A673 (cell line): ENCODE data around the gene RSRC1. TPM values are rescaled to one million over a fixed set of nuclear protein-coding genes. Genes with fewer than 3 reads are reported as not detected.
A peak's percentile ranks its signal among the peaks of the same experiment; 100 is the strongest.

Experiments used
- BruUV-seq: library from RNA; stranded (reverse); fragments of 400-500 nt; replicated peaks from 2 replicates; lab custom pipeline; 2021; lab: Mats Ljungman, UMichigan
- CTCF ChIA-PET: fragments of 300-600 bp; sonication (Branson Sonifier 250); formaldehyde crosslinking; loops from one replicate; lab custom pipeline; 2022; ENCODE audit warnings: antibody characterized with exemption; lab: Charles Lee
- POLR2A ChIA-PET: fragments of 300-600 bp; sonication (Branson Sonifier 250); formaldehyde crosslinking; loops from one replicate; lab custom pipeline; 2022; ENCODE audit warnings: antibody characterized with exemption; ENCODE audit not compliant: low non-redundant PET; lab: Charles Lee
- DNase-seq: peaks from one replicate; pipeline ENCODE4 v3.0.0-alpha.2; 2015; ENCODE audit warnings: low spot score
- H3K27ac ChIP-seq: fragments of 200-600 bp; sonication (generic); 2 replicates; pipeline ENCODE4 v1.5.1; 2016; ENCODE audit warnings: mixed run types, low read depth, mild to moderate bottlenecking, mixed read lengths, antibody characterized with exemption, low read length; ENCODE audit not compliant: poor library complexity, severe bottlenecking
- H3K27me3 ChIP-seq: fragments of 200-600 bp; sonication (generic); replicated peaks from 2 replicates; pipeline ENCODE4 v1.6.1; 2017; ENCODE audit warnings: mixed run types, low read depth, mild to moderate bottlenecking, mixed read lengths, antibody characterized with exemption, low read length; ENCODE audit not compliant: insufficient read depth, poor library complexity
- H3K36me3 ChIP-seq: fragments of 200-600 bp; sonication (generic); 2 replicates; pipeline ENCODE4 v1.6.1; 2016; ENCODE audit warnings: mixed run types, mild to moderate bottlenecking, mixed read lengths, antibody characterized with exemption, low read length; ENCODE audit not compliant: insufficient read depth, poor library complexity, severe bottlenecking
- H3K4me1 ChIP-seq: fragments of 200-600 bp; sonication (generic); 2 replicates; pipeline ENCODE4 v1.6.1; 2017; ENCODE audit warnings: mixed run types, mild to moderate bottlenecking, mixed read lengths, antibody characterized with exemption, low read length; ENCODE audit not compliant: insufficient read depth, poor library complexity, severe bottlenecking
- H3K4me3 ChIP-seq: fragments of 200-600 bp; sonication (generic); 2 replicates; pipeline ENCODE4 v1.5.1; 2016; ENCODE audit warnings: low read depth, mixed run types, mild to moderate bottlenecking, mixed read lengths, low read length; ENCODE audit not compliant: poor library complexity, severe bottlenecking
- H3K9me3 ChIP-seq: fragments of 200-600 bp; sonication (generic); 2 replicates; pipeline ENCODE4 v1.6.1; 2016; ENCODE audit warnings: mixed run types, low read depth, mild to moderate bottlenecking, mixed read lengths, antibody characterized with exemption, low read length; ENCODE audit not compliant: poor library complexity, severe bottlenecking
- EZH2 ChIP-seq: fragments of 200-600 bp; sonication (generic); IDR thresholded peaks from 2 replicates; pipeline ENCODE4 v1.6.1; 2017; ENCODE audit warnings: borderline replicate concordance, low read depth, mild to moderate bottlenecking, mixed read lengths, antibody characterized with exemption, low read length; ENCODE audit not compliant: poor library complexity, severe bottlenecking
- intact Hi-C: fragments of 100-400 bp; cut with micrococcal nuclease; formaldehyde crosslinking; loops from one replicate; pipeline ENCODE4 v1.10.0; 2022; ENCODE audit not compliant: unreplicated experiment
- total RNA-seq: library from RNA; stranded (reverse); gene quantifications from 2 replicates; pipeline ENCODE4 v1.2.3, GENCODE V29; 2021
- TF ChIP-seq, protein P1 (sequence below): fragments of 300-800, 200-600 bp; sonication (generic); conservative IDR thresholded peaks from 2 replicates; pipeline ENCODE4 v1.5.1; 2017; ENCODE audit warnings: low read depth, mild to moderate bottlenecking, antibody characterized with exemption, low read length, moderate library complexity, mixed read lengths

RSRC1 gene
- total RNA-seq, 1 experiment from 2014 or later = 59.4 TPM

DNA sequence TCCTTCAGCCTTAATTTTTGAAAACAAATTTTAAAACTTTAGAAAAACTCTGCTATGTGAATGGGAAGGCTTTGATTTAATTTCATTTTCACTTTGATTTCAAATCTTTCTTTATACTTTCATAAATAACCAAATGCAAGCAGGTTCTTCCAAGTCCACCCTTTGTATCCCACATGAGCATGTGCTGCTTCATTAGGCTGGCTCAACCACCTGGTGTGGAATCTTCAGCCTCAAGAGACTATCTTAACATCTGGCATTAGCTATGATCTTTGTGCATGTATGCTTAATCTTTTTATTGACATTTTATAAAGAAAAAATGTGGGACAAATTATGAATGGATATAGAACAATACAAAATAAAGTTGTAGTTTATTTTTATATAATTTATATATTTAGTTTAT lies 379.3 kb downstream of the RSRC1 start:
- DNase-seq = no peak
- no peak overlapping the region for H3K4me3 ChIP-seq
- ChIA-PET CTCF (no interaction called here), POLR2A (no interaction called here)
- peaks cover 26% of the 10 kb centered on the region for H3K4me1 ChIP-seq
- H3K27ac ChIP-seq = no peak overlapping the region
- H3K9me3 ChIP-seq = no peaks in the 10 kb centered on the region
- BruUV-seq = no TSS peak
- no peaks in the 10 kb centered on the region for H3K27me3 ChIP-seq
- H3K36me3 ChIP-seq = no peaks in the 10 kb centered on the region
- TF ChIP-seq EZH2 = no peak
- TF ChIP-seq, protein P1, sequence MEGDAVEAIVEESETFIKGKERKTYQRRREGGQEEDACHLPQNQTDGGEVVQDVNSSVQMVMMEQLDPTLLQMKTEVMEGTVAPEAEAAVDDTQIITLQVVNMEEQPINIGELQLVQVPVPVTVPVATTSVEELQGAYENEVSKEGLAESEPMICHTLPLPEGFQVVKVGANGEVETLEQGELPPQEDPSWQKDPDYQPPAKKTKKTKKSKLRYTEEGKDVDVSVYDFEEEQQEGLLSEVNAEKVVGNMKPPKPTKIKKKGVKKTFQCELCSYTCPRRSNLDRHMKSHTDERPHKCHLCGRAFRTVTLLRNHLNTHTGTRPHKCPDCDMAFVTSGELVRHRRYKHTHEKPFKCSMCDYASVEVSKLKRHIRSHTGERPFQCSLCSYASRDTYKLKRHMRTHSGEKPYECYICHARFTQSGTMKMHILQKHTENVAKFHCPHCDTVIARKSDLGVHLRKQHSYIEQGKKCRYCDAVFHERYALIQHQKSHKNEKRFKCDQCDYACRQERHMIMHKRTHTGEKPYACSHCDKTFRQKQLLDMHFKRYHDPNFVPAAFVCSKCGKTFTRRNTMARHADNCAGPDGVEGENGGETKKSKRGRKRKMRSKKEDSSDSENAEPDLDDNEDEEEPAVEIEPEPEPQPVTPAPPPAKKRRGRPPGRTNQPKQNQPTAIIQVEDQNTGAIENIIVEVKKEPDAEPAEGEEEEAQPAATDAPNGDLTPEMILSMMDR = no peak
- intact Hi-C loops = no loop called here

DNA sequence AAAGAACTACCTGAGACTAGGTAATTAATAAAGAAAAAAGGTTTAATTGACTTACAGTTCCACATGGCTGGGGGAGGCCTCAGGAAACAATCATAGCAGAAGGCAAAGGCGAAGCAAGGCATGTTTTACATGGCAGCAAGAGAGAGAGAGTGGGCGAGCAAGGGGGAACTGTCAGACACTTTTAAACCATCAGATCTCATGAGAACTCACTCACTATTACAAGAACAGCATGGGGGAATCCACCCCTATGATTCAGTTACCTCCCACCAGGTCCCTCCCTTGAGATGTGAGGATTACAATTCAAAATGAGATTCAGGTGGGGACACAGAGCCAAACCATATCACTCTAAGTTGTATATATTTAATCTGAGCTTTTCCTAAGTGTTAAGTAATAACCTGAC lies 382.1 kb downstream of the RSRC1 start:
- TF ChIP-seq EZH2 = no peak
- TF ChIP-seq, protein P1 = no peak
- ChIA-PET CTCF (no interaction called here), POLR2A (no interaction called here)
- intact Hi-C loops = no loop called here
- no peaks in the 10 kb centered on the region for H3K27me3 ChIP-seq
- H3K27ac ChIP-seq = peak overlapping the region; percentile 13
- BruUV-seq = no TSS peak
- H3K9me3 ChIP-seq = no peaks in the 10 kb centered on the region
- H3K36me3 ChIP-seq = no peaks in the 10 kb centered on the region
- H3K4me3 ChIP-seq = no peak overlapping the region
- DNase-seq = peak; percentile 30
- peaks cover 21% of the 10 kb centered on the region for H3K4me1 ChIP-seq

DNA sequence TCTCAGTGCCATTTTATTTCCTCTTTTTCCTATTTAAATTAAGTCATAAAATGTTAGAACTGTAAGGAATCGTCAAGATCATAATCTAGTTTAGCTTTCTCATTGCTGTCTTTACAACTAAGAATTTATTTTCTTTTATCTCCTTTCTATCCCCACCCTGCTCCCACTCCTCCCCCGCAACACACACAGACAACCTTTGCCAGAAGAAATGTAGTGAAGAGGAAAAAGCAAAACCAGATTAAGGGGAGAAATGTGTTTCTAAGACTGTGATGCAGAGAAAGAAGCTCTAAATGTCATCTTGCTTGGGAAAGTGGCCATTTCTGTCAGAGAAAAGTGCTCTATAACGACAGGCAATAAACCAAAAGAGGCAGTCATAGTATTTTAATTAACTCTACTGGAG lies 382.8 kb downstream of the RSRC1 start:
- DNase-seq = peak; percentile 63
- H3K4me3 ChIP-seq = no peak overlapping the region
- H3K36me3 ChIP-seq = no peaks in the 10 kb centered on the region
- no peaks in the 10 kb centered on the region for H3K9me3 ChIP-seq
- peak overlapping the region; percentile 15 for H3K27ac ChIP-seq
- peaks cover 21% of the 10 kb centered on the region for H3K4me1 ChIP-seq
- intact Hi-C loops = no loop called here
- H3K27me3 ChIP-seq = no peaks in the 10 kb centered on the region
- POLR2A ChIA-PET = no interaction called here
- TF ChIP-seq, protein P1 = no peak
- TF ChIP-seq EZH2 = no peak
- CTCF ChIA-PET = no interaction called here
- no TSS peak for BruUV-seq
